KMS-11 (cell line): ENCODE measurements around the gene EPHB2.

Source experiments
- H2AFZ ChIP-seq: fragments of 200-600 bp; sonication (generic); 2 replicates; pipeline ENCODE4 v1.6.1; 2016; ENCODE audit warnings: antibody characterized with exemption, mixed run types, low read depth
- H3K27ac ChIP-seq: fragments of 200-600 bp; sonication (generic); 2 replicates; pipeline ENCODE4 v1.6.1; 2016; ENCODE audit warnings: mild to moderate bottlenecking, mixed run types
- H3K27me3 ChIP-seq: fragments of 200-600 bp; sonication (generic); 2 replicates; pipeline ENCODE4 v1.6.1; 2017; ENCODE audit warnings: mild to moderate bottlenecking, low read depth, mixed run types, moderate library complexity; ENCODE audit not compliant: insufficient read depth
- H3K36me3 ChIP-seq: fragments of 200-600 bp; sonication (generic); 2 replicates; pipeline ENCODE4 v1.6.1; 2017; ENCODE audit warnings: mild to moderate bottlenecking, mixed run types; ENCODE audit not compliant: insufficient read depth
- H3K4me1 ChIP-seq: fragments of 200-600 bp; sonication (generic); 2 replicates; pipeline ENCODE4 v1.6.1; 2016; ENCODE audit warnings: mild to moderate bottlenecking, low read depth, mixed run types; ENCODE audit not compliant: poor library complexity, severe bottlenecking
- H3K4me2 ChIP-seq: fragments of 200-600 bp; sonication (generic); 2 replicates; pipeline ENCODE4 v1.7.0; 2016; ENCODE audit warnings: mild to moderate bottlenecking, mixed run types
- H3K4me3 ChIP-seq: fragments of 200-600 bp; sonication (generic); IDR thresholded peaks from 2 replicates; pipeline ENCODE4 v1.6.1; 2017; ENCODE audit warnings: low read depth, low read length, mixed read lengths; ENCODE audit not compliant: insufficient read depth
- H3K79me2 ChIP-seq: fragments of 200-600 bp; sonication (generic); 2 replicates; pipeline ENCODE4 v1.6.1; 2016; ENCODE audit warnings: low read depth, mixed run types; ENCODE audit not compliant: insufficient read depth
- H3K9ac ChIP-seq: fragments of 200-600 bp; sonication (generic); 2 replicates; pipeline ENCODE4 v1.6.1; 2016; ENCODE audit warnings: mild to moderate bottlenecking, mixed run types
- H4K20me1 ChIP-seq: fragments of 200-600 bp; sonication (generic); 2 replicates; pipeline ENCODE4 v1.6.1; 2016; ENCODE audit warnings: mild to moderate bottlenecking, mixed run types; ENCODE audit not compliant: insufficient read depth
- TF ChIP-seq, protein P1 (sequence below): fragments of 200-600 bp; sonication (generic); conservative IDR thresholded peaks from 2 replicates; pipeline ENCODE4 v1.6.1; 2017; ENCODE audit warnings: low read depth, mild to moderate bottlenecking, antibody characterized with exemption, low read length, moderate library complexity, mixed read lengths

EPHB2 gene

DNA sequence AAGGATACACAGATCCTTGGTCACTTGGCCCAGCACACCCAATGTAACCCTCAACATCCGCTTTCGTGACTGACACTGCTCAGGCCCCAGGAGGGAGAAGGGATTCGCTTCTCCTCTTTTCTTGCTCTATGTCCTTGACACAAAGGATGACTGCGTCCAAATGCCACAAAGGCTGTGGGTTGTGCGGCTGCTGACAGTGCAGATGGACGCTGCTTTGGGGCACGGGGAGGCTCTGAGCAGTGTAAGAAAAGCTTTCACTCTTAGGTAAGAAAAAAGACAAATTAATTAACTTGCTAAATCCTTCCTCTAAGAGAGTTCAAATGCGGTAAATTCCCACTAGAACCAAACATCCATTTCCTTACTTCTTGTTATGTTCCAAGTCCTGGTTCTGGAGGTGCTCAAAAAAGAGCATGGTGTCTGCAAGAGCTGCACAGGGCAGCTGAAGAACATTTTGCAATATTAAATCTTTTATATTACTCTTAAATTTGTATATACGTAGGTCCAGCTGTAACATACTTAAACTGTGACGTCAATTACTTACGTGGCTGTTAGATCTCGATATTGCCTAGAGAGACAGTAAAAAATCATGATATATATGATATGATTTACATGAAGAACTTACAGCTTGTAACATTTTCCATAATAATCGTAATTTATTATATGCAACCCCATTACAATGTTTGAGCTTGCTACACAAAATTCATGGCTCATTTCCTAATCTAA is 19.4 kb upstream of the EPHB2 start:
- Histone ChIP-seq H2AFZ (no peak overlapping the region), H3K79me2 (no peaks in the 10 kb centered on the region), H3K4me1 (no peaks in the 10 kb centered on the region), H3K27me3 (peaks cover 42% of the 10 kb centered on the region), H3K36me3 (no peaks in the 10 kb centered on the region), H3K27ac (no peak overlapping the region), H4K20me1 (no peaks in the 10 kb centered on the region), H3K4me2 (no peak overlapping the region), H3K9ac (no peak overlapping the region), H3K4me3 (no peak overlapping the region)
- TF ChIP-seq, protein P1, sequence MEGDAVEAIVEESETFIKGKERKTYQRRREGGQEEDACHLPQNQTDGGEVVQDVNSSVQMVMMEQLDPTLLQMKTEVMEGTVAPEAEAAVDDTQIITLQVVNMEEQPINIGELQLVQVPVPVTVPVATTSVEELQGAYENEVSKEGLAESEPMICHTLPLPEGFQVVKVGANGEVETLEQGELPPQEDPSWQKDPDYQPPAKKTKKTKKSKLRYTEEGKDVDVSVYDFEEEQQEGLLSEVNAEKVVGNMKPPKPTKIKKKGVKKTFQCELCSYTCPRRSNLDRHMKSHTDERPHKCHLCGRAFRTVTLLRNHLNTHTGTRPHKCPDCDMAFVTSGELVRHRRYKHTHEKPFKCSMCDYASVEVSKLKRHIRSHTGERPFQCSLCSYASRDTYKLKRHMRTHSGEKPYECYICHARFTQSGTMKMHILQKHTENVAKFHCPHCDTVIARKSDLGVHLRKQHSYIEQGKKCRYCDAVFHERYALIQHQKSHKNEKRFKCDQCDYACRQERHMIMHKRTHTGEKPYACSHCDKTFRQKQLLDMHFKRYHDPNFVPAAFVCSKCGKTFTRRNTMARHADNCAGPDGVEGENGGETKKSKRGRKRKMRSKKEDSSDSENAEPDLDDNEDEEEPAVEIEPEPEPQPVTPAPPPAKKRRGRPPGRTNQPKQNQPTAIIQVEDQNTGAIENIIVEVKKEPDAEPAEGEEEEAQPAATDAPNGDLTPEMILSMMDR: no peak

DNA sequence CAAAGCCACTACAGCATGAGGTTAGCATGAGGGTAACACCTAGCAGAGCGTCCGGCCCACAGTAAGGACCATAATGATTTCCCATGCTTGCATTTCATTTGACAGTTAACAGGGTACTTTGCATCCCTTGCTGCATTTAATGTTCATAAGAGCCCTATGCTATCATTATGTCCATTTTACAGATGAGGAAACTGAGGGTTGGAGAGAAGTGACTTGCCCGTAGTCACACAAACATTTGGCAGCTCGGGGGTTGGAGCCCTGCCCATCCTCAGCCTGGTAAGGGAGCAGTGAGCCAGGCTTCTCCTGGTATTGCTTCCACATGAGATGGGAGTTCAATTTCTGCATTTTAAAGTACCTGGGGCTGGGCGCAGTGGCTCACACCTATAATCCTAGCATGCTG is 16.5 kb upstream of the EPHB2 start:
- Histone ChIP-seq H4K20me1 (no peaks in the 10 kb centered on the region), H2AFZ (no peak overlapping the region), H3K79me2 (no peaks in the 10 kb centered on the region), H3K27ac (no peak overlapping the region), H3K36me3 (no peaks in the 10 kb centered on the region), H3K4me1 (no peaks in the 10 kb centered on the region), H3K9ac (no peak overlapping the region), H3K4me2 (no peak overlapping the region), H3K4me3 (no peak overlapping the region), H3K27me3 (peaks cover 28% of the 10 kb centered on the region)
- TF ChIP-seq, protein P1: no peak

DNA sequence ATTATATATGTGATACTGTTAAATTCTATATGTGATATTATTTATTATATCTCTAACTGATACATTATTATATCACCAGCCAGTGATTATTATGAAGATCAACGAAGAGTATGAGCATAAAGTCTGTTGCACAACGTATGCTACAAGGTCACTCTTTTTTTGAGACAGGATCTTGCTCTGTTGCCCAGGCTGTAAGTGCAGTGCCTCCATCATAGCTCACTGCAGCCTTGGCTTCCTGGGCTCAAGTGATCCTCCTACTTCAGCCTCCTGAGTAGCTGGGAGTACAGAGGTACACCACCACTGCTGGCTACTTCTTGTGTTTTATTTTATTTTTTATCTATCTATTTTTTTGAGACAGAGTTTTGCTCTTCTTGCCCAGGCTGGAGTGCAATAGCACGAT is 14.0 kb upstream of the EPHB2 start:
- Histone ChIP-seq H3K36me3 (no peaks in the 10 kb centered on the region), H3K9ac (no peak overlapping the region), H3K4me3 (no peak overlapping the region), H3K79me2 (no peaks in the 10 kb centered on the region), H3K27me3 (peaks cover 34% of the 10 kb centered on the region), H4K20me1 (no peaks in the 10 kb centered on the region), H2AFZ (no peak overlapping the region), H3K4me2 (no peak overlapping the region), H3K27ac (no peak overlapping the region), H3K4me1 (no peaks in the 10 kb centered on the region)
- TF ChIP-seq, protein P1: no peak

DNA sequence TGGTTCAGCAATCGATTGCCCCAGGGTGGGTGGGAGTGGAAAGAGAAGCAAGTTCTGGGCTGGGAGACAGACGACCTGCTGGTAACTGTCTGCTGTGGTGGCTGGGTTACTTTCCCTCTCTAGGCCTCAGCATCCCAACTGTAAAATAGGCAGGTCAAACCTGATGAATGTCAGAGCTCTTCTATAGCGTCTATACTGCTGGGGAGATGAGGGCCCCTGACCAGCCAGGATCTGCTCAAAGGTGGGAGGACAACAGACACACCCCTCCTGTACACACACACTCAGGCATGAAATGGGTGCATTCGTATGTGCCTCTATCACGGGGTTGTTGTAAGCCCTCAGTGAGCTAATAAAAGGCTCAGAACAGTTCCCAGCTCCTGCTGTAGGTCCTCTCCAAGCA is 12.7 kb upstream of the EPHB2 start:
- TF ChIP-seq, protein P1: no peak
- Histone ChIP-seq H3K4me3 (no peak overlapping the region), H3K9ac (no peak overlapping the region), H3K4me2 (no peak overlapping the region), H3K36me3 (no peaks in the 10 kb centered on the region), H2AFZ (no peak overlapping the region), H4K20me1 (no peaks in the 10 kb centered on the region), H3K27me3 (peaks cover 39% of the 10 kb centered on the region), H3K27ac (no peak overlapping the region), H3K4me1 (no peaks in the 10 kb centered on the region), H3K79me2 (no peaks in the 10 kb centered on the region)
